GM12872 (cell line): ENCODE measurements around the gene ARMC9.

Source experiments
- TF ChIP-seq, protein P1 (sequence below): IDR thresholded peaks from 3 replicates; pipeline ENCODE4 v1.5.1; 2011; ENCODE audit warnings: low read depth, mild to moderate bottlenecking, low read length, moderate library complexity; ENCODE audit not compliant: insufficient read depth

The ARMC9 gene

DNA sequence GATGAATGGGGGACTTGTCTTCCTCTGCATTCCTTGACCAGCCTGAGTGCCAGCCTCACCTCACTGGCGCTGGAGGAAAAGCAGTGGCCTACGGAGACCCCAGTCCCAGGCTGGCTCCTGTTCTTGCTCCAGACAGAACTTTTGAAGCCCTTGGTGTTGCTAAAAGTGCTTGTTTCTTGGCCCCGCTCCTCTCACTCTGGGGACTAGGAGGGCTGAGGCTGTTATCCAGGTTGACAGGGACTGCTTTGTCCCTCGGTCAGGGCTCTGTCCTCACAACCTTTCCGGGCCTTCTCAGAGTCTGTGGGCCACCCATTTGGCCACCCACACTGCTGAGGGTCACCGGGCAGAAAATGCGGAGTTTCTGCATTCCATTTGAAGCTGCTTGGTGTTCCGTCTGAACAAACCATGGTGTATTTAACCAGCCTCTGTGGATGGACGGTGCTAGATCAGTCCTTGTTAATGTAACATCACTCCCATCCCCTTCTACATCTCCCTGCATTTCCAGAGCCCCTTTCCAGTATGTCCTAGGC is 222.7 kb downstream of the ARMC9 start:
- TF ChIP-seq, protein P1, sequence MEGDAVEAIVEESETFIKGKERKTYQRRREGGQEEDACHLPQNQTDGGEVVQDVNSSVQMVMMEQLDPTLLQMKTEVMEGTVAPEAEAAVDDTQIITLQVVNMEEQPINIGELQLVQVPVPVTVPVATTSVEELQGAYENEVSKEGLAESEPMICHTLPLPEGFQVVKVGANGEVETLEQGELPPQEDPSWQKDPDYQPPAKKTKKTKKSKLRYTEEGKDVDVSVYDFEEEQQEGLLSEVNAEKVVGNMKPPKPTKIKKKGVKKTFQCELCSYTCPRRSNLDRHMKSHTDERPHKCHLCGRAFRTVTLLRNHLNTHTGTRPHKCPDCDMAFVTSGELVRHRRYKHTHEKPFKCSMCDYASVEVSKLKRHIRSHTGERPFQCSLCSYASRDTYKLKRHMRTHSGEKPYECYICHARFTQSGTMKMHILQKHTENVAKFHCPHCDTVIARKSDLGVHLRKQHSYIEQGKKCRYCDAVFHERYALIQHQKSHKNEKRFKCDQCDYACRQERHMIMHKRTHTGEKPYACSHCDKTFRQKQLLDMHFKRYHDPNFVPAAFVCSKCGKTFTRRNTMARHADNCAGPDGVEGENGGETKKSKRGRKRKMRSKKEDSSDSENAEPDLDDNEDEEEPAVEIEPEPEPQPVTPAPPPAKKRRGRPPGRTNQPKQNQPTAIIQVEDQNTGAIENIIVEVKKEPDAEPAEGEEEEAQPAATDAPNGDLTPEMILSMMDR: no peak

DNA sequence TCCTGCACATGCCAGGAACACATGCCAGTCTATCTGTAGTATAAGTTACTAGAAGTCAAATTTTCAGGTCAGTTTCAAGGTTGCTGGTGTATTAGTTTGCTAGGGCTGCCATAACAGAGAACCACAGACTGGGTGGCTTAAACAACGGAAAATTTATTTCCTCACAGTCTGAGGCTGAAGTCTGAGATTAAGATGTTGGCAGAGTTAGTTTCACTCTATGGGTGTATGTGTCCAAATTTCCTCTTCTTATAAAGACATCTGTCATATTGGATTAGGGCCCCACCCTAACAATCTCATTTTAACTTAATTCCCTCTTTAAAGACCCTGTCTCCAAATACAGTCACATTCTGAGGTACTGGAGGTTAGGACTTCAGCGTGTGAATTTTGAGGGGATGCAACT is 223.6 kb downstream of the ARMC9 start:
- TF ChIP-seq, protein P1: no peak

DNA sequence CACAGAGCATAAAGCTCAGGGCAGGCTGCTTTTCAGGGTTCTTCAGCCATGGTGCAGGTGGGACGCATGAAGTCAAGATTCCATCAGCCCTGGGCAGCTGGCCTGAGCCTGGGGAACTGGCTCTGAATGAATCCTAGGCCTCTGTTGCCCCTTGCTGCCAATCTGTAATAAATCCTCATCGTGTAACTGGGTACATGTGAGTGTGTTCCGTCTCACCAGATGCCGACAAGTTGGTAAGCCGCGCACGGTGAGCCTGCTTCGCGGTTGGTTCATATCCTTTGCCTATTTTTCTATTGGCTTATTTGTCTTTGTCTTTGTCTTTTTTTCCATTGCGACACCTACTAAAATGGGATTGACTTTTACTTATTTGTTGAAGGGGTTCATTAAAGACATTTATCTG is 224.7 kb downstream of the ARMC9 start:
- TF ChIP-seq, protein P1: no peak
